GM18526 (cell line): Measurements from ENCODE around the gene CAPN9.

Experiments used
- POLR2A ChIP-seq: IDR thresholded peaks from 3 replicates; pipeline ENCODE4 v1.6.1; 2011; ENCODE audit not compliant: insufficient read length; ENCODE audit errors: extremely low read depth

Gene CAPN9

GRCh38 chr1:230708631-230709580 lies 38.3 kb upstream of the CAPN9 start:
- no peak for TF ChIP-seq POLR2A

- TF ChIP-seq POLR2A: no peak
Measured at GRCh38 chr1:230709619-230710542, 37.3 kb upstream of the CAPN9 start.

- no peak for TF ChIP-seq POLR2A
Measured at GRCh38 chr1:230710543-230710904, 36.7 kb upstream of the CAPN9 start.

GRCh38 chr1:230711245-230711644 lies 35.9 kb upstream of the CAPN9 start:
- TF ChIP-seq POLR2A: no peak

GRCh38 chr1:230712470-230712942 lies 34.7 kb upstream of the CAPN9 start:
- TF ChIP-seq POLR2A: no peak

- TF ChIP-seq POLR2A: no peak
Measured at GRCh38 chr1:230713138-230713537, 34.0 kb upstream of the CAPN9 start.

GRCh38 chr1:230713547-230713914 lies 33.7 kb upstream of the CAPN9 start:
- no peak for TF ChIP-seq POLR2A

- TF ChIP-seq POLR2A: no peak
Measured at GRCh38 chr1:230713915-230714764, 33.0 kb upstream of the CAPN9 start, which contains the start of gene AGT. Gene AGT (minus strand): TSS chr1:230714122. CDS start chr1:230710823, 3,299 bp downstream.

GRCh38 chr1:230715510-230715909 lies 31.7 kb upstream of the CAPN9 start:
- TF ChIP-seq POLR2A: no peak

- TF ChIP-seq POLR2A: no peak
Measured at GRCh38 chr1:230717251-230717650, 29.9 kb upstream of the CAPN9 start.

GRCh38 chr1:230725256-230726012 lies 21.8 kb upstream of the CAPN9 start:
- no peak for TF ChIP-seq POLR2A

GRCh38 chr1:230728710-230729392 lies 18.3 kb upstream of the CAPN9 start:
- TF ChIP-seq POLR2A: no peak

GRCh38 chr1:230730977-230731376 lies 16.2 kb upstream of the CAPN9 start:
- TF ChIP-seq POLR2A: no peak
